Neural cell (in vitro differentiated cells): ENCODE results near the gene ZP1. TPM values are rescaled to one million over a fixed set of nuclear protein-coding genes. Genes with fewer than 3 reads are reported as not detected.
"Not testable (repeated sequence)": the region's sequence is repeated elsewhere in the genome, so short reads cannot be mapped to it uniquely, and the experiment has no call there.

ENCODE experiments used
- H2AFZ ChIP-seq: fragments of 200-600, 300-800 bp; sonication (generic), shearing (Covaris generic); 2 replicates; pipeline ENCODE4 v1.6.0; 2014; ENCODE audit warnings: low read depth, mild to moderate bottlenecking, antibody characterized with exemption, low read length, moderate library complexity
- H3F3A ChIP-seq: fragments of 200-600 bp; shearing (Covaris generic); 2 replicates; pipeline ENCODE4 v1.6.1; 2016; ENCODE audit warnings: mild to moderate bottlenecking, moderate library complexity, mixed read lengths, antibody characterized with exemption, low read length; ENCODE audit not compliant: insufficient read depth, poor library complexity, severe bottlenecking
- H3K27ac ChIP-seq: fragments of 200-600, 300-800 bp; sonication (generic), shearing (Covaris generic); 2 replicates; pipeline ENCODE4 v1.5.1; 2014; ENCODE audit warnings: mild to moderate bottlenecking, low read length, moderate library complexity
- H3K27me3 ChIP-seq: fragments of 300-800, 200-600 bp; sonication (generic), shearing (Covaris generic); 2 replicates; pipeline ENCODE4 v1.6.0; 2014; ENCODE audit warnings: mild to moderate bottlenecking, low read depth, low read length, moderate library complexity; ENCODE audit not compliant: insufficient read depth
- H3K36me3 ChIP-seq: fragments of 300-800, 200-600 bp; sonication (generic), shearing (Covaris generic); 2 replicates; pipeline ENCODE4 v1.5.1; 2014; ENCODE audit warnings: mild to moderate bottlenecking, antibody characterized with exemption, low read length, moderate library complexity; ENCODE audit not compliant: insufficient read depth
- H3K4me2 ChIP-seq: fragments of 300-800, 200-600 bp; sonication (generic), shearing (Covaris generic); 2 replicates; pipeline ENCODE4 v1.6.0; 2014; ENCODE audit warnings: mild to moderate bottlenecking, low read length
- H3K4me3 ChIP-seq: fragments of 300-800, 200-600 bp; sonication (generic), shearing (Covaris generic); 2 replicates; pipeline ENCODE4 v1.5.1; 2014; ENCODE audit warnings: mild to moderate bottlenecking, low read length, moderate library complexity
- H3K79me2 ChIP-seq: fragments of 200-600 bp; shearing (Covaris generic); replicated peaks from 2 replicates; pipeline ENCODE4 v1.6.0; 2014; ENCODE audit warnings: mild to moderate bottlenecking, low read length, moderate library complexity; ENCODE audit not compliant: insufficient read depth
- H3K9ac ChIP-seq: fragments of 300-800, 200-600 bp; sonication (generic), shearing (Covaris generic); 2 replicates; pipeline ENCODE4 v1.6.1; 2016; ENCODE audit warnings: mild to moderate bottlenecking, low read length, mixed read lengths
- H3K9me2 ChIP-seq: fragments of 200-600 bp; shearing (Covaris generic); 2 replicates; pipeline ENCODE4 v1.6.1; 2016; ENCODE audit warnings: mild to moderate bottlenecking, low read length, mixed read lengths; ENCODE audit not compliant: insufficient read depth
- H3K9me3 ChIP-seq: fragments of 200-600, 300-800 bp; sonication (generic), shearing (Covaris generic); 2 replicates; pipeline ENCODE4 v1.6.1; 2016; ENCODE audit warnings: mild to moderate bottlenecking, mixed run types, low read length, moderate library complexity, mixed read lengths
- H4K20me1 ChIP-seq: fragments of 200-600 bp; shearing (Covaris generic); 2 replicates; pipeline ENCODE4 v1.6.1; 2016; ENCODE audit warnings: mild to moderate bottlenecking, mixed run types; ENCODE audit not compliant: insufficient read depth
- CTCF ChIP-seq: fragments of 450-650 bp; IDR thresholded peaks from 2 replicates; pipeline ENCODE4 v1.5.1; 2014; ENCODE audit warnings: antibody characterized with exemption, mild to moderate bottlenecking, moderate library complexity; ENCODE audit not compliant: poor library complexity, severe bottlenecking
- EP300 ChIP-seq: fragments of 450-650 bp; conservative IDR thresholded peaks from 2 replicates; pipeline ENCODE4 v1.6.1; 2014; ENCODE audit warnings: antibody characterized with exemption, mild to moderate bottlenecking, moderate library complexity; ENCODE audit not compliant: poor library complexity, severe bottlenecking
- EZH2 ChIP-seq: fragments of 200-600, 300-800 bp; shearing (Covaris generic), sonication (generic); IDR thresholded peaks from 2 replicates; pipeline ENCODE4 v1.6.1; 2014; ENCODE audit warnings: antibody characterized with exemption, low read length, borderline replicate concordance, mild to moderate bottlenecking; ENCODE audit not compliant: insufficient read depth, poor library complexity, severe bottlenecking
- MXI1 ChIP-seq: fragments of 450-650 bp; conservative IDR thresholded peaks from 2 replicates; pipeline ENCODE4 v1.6.1; 2014; ENCODE audit warnings: antibody characterized with exemption, mild to moderate bottlenecking; ENCODE audit not compliant: poor library complexity, severe bottlenecking
- POLR2AphosphoS5 ChIP-seq: IDR thresholded peaks from 2 replicates; pipeline ENCODE4 v1.6.1; 2012
- RAD21 ChIP-seq: fragments of 450-650 bp; conservative IDR thresholded peaks from 2 replicates; pipeline ENCODE4 v1.6.1; 2014; ENCODE audit warnings: antibody characterized with exemption, mild to moderate bottlenecking, moderate library complexity
- REST ChIP-seq: IDR thresholded peaks from 2 replicates; pipeline ENCODE4 v1.6.1; 2012; ENCODE audit warnings: borderline replicate concordance
- SMC3 ChIP-seq: fragments of 450-650 bp; conservative IDR thresholded peaks from 2 replicates; pipeline ENCODE4 v1.6.1; 2014; ENCODE audit warnings: antibody characterized with exemption, mild to moderate bottlenecking, moderate library complexity; ENCODE audit not compliant: poor library complexity
- TAF1 ChIP-seq: IDR thresholded peaks from 2 replicates; pipeline ENCODE4 v1.6.1; 2012; ENCODE audit warnings: low read depth
- polyA plus RNA-seq: library from polyadenylated mRNA; depleted of rRNA; stranded (reverse); fragments of >200 nt; gene quantifications from 2 replicates; pipeline ENCODE4 v1.2.3, GENCODE V29; 2014

Gene ZP1
- polyA plus RNA-seq, 1 donor from 2014 or later = 1.5 TPM

GRCh38 chr11:60908803-60909202 lies 41.5 kb downstream of the ZP1 start:
- Histone ChIP-seq H4K20me1 (no peaks in the 10 kb centered on the region), H3K4me3 (no peak overlapping the region), H3F3A (peaks cover 3% of the 10 kb centered on the region), H3K9ac (no peak overlapping the region), H2AFZ (no peak overlapping the region), H3K36me3 (no peaks in the 10 kb centered on the region), H3K4me2 (no peak overlapping the region), H3K9me2 (no peaks in the 10 kb centered on the region), H3K27me3 (no peaks in the 10 kb centered on the region), H3K79me2 (peaks cover 20% of the 10 kb centered on the region), H3K9me3 (no peaks in the 10 kb centered on the region), H3K27ac (no peak overlapping the region)
- TF ChIP-seq SMC3 (no peak), RAD21 (no peak), MXI1 (no peak), CTCF (no peak), TAF1 (no peak), EZH2 (no peak), POLR2AphosphoS5 (no peak)

- H3F3A ChIP-seq, H3K27me3 ChIP-seq, H3K27ac ChIP-seq, H3K4me3 ChIP-seq, H3K9me3 ChIP-seq, H3K4me2 ChIP-seq, H2AFZ ChIP-seq, H3K9ac ChIP-seq, H4K20me1 ChIP-seq, H3K36me3 ChIP-seq, H3K9me2 ChIP-seq: not testable (repeated sequence)
- peaks cover 14% of the 10 kb centered on the region for H3K79me2 ChIP-seq
Observed at GRCh38 chr11:60909680-60910280, 42.4 kb downstream of the ZP1 start.

GRCh38 chr11:60910281-60910687 lies 42.9 kb downstream of the ZP1 start:
- H3K4me2 ChIP-seq = no peak overlapping the region
- no peak overlapping the region for H3K9ac ChIP-seq
- H3K4me3 ChIP-seq = no peak overlapping the region
- H3K36me3 ChIP-seq = no peaks in the 10 kb centered on the region
- TF ChIP-seq TAF1 (no peak), REST (no peak), POLR2AphosphoS5 (no peak), SMC3 (no peak), RAD21 (no peak), EZH2 (no peak), CTCF (no peak), EP300 (no peak), MXI1 (no peak)
- H4K20me1 ChIP-seq = no peaks in the 10 kb centered on the region
- no peaks in the 10 kb centered on the region for H3K27me3 ChIP-seq
- H3F3A ChIP-seq = peaks cover 3% of the 10 kb centered on the region
- H2AFZ ChIP-seq = no peak overlapping the region
- peaks cover 13% of the 10 kb centered on the region for H3K79me2 ChIP-seq
- no peaks in the 10 kb centered on the region for H3K9me3 ChIP-seq
- H3K27ac ChIP-seq = no peak overlapping the region
- no peaks in the 10 kb centered on the region for H3K9me2 ChIP-seq
